H1 (cell line): Measurements from ENCODE around the gene MYRIP.
"Not testable (repeated sequence)": the region's sequence is repeated elsewhere in the genome, so short reads cannot be mapped to it uniquely, and the experiment has no call there.

Experiments
- BRCA1 ChIP-seq: IDR thresholded peaks from 2 replicates; pipeline ENCODE4 v1.6.1; 2012; ENCODE audit warnings: low read depth, low read length, improper control_type of control experiment
- EP300 ChIP-seq, 2 experiments: IDR thresholded peaks; 1 replicate in 1 of 2; 2 replicates in 1 of 2; pipeline ENCODE4 v1.6.1; 2011 to 2012; ENCODE audit warnings: low read depth in 2 of 2, low read length in 2 of 2, mild to moderate bottlenecking in 2 of 2, borderline replicate concordance in 1 of 2, inconsistent platforms in 1 of 2, moderate library complexity in 1 of 2
- HDAC2 ChIP-seq, 2 experiments: fragments of 300-600 bp in 1 of 2; sonication (generic) in 1 of 2; IDR thresholded peaks; 2 replicates each; pipeline ENCODE4 v1.6.1; 2011 to 2012; ENCODE audit warnings: low read depth in 2 of 2, low read length in 2 of 2, mild to moderate bottlenecking in 2 of 2, moderate library complexity in 2 of 2, borderline replicate concordance in 1 of 2, inconsistent platforms in 1 of 2
- POLR2A ChIP-seq, 2 experiments: IDR thresholded peaks; 1 replicate in 1 of 2; 2 replicates in 1 of 2; pipeline ENCODE4 v1.6.1; 2011; ENCODE audit warnings: low read depth in 2 of 2, low read length in 2 of 2, mild to moderate bottlenecking in 2 of 2; ENCODE audit errors: control extremely low read depth in 1 of 2
- TF ChIP-seq, protein P1 (sequence below), 3 experiments: IDR thresholded peaks; 1 replicate in 2 of 3; 2 replicates in 1 of 3; pipeline versions ENCODE4 v1.5.1 to v1.6.1; 2011; ENCODE audit warnings: low read length in 3 of 3, mild to moderate bottlenecking in 3 of 3, inconsistent platforms in 2 of 3, low read depth in 1 of 3, moderate library complexity in 1 of 3; ENCODE audit not compliant: insufficient read depth in 1 of 3; ENCODE audit errors: control extremely low read depth in 1 of 3

GRCh38 chr3:40084424-40084823, 275.0 kb downstream of the MYRIP start:
- TF ChIP-seq HDAC2 (IDR thresholded peaks at IDR 0.05; ENCODE audit: borderline replicate concordance in 1 of 2, low read depth in 2 of 2, low read length in 2 of 2); POLR2A (IDR thresholded peaks at IDR 0.05; ENCODE audit: control extremely low read depth in 1 of 2, low read depth in 2 of 2, low read length in 2 of 2); BRCA1; EP300 (IDR thresholded peaks at IDR 0.05; ENCODE audit: borderline replicate concordance in 1 of 2, low read depth in 2 of 2, low read length in 2 of 2): not testable (repeated sequence)
- TF ChIP-seq, protein P1, sequence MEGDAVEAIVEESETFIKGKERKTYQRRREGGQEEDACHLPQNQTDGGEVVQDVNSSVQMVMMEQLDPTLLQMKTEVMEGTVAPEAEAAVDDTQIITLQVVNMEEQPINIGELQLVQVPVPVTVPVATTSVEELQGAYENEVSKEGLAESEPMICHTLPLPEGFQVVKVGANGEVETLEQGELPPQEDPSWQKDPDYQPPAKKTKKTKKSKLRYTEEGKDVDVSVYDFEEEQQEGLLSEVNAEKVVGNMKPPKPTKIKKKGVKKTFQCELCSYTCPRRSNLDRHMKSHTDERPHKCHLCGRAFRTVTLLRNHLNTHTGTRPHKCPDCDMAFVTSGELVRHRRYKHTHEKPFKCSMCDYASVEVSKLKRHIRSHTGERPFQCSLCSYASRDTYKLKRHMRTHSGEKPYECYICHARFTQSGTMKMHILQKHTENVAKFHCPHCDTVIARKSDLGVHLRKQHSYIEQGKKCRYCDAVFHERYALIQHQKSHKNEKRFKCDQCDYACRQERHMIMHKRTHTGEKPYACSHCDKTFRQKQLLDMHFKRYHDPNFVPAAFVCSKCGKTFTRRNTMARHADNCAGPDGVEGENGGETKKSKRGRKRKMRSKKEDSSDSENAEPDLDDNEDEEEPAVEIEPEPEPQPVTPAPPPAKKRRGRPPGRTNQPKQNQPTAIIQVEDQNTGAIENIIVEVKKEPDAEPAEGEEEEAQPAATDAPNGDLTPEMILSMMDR (IDR thresholded peaks at IDR 0.05; ENCODE audit: control extremely low read depth in 1 of 3, insufficient read depth in 1 of 3, low read depth in 1 of 3, low read length in 3 of 3): not testable (repeated sequence)
